ENCODE results near the gene FAM118B.

- TF ChIP-seq, protein P1, sequence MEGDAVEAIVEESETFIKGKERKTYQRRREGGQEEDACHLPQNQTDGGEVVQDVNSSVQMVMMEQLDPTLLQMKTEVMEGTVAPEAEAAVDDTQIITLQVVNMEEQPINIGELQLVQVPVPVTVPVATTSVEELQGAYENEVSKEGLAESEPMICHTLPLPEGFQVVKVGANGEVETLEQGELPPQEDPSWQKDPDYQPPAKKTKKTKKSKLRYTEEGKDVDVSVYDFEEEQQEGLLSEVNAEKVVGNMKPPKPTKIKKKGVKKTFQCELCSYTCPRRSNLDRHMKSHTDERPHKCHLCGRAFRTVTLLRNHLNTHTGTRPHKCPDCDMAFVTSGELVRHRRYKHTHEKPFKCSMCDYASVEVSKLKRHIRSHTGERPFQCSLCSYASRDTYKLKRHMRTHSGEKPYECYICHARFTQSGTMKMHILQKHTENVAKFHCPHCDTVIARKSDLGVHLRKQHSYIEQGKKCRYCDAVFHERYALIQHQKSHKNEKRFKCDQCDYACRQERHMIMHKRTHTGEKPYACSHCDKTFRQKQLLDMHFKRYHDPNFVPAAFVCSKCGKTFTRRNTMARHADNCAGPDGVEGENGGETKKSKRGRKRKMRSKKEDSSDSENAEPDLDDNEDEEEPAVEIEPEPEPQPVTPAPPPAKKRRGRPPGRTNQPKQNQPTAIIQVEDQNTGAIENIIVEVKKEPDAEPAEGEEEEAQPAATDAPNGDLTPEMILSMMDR (IDR thresholded peaks at IDR 0.05; ENCODE audit: low read depth, low read length, missing input control), result no peak
- TF ChIP-seq YY1 (IDR thresholded peaks at IDR 0.05) (no peak), RAD21 (IDR thresholded peaks at IDR 0.05) (no peak)
Measured at GRCh38 chr11:126288237-126288636, 76.7 kb downstream of the FAM118B start.
